ENCODE measurements around the gene GLIPR2. TPM values are rescaled to one million over a fixed set of nuclear protein-coding genes. Genes with fewer than 3 reads are reported as not detected.
A peak's percentile ranks its signal among the peaks of the same experiment; 100 is the strongest.

GLIPR2 gene
- total and polyA plus RNA-seq, 2 experiments from 2014 or later = 5.1 to 5.7 TPM

DNA sequence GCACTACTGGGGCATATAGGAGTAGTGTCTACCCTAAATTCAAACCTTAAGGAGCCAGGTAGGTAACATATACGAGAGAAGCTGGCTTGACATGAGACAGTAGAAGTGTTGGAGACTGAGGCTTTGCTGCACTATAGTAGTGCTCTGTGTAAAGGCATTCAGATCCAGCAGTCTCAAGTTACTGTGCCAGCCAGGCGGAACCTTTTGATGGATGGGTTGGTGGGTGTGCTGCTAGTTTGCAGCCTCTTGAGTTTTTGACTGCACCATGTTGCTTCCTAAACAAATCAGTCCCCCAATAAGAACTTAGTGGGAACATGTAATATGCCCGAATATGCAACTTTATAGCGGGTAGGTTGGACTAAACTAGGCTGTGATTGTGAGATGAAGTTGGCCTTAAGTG, 55.7 kb downstream of the GLIPR2 start:
- Histone ChIP-seq H3K4me2 (peak overlapping the region; percentile 100), H3K36me3 (ENCODE audit: insufficient read depth) (0 out of 2 replicates have a peak, but pooled peaks cover 2% of the 10 kb centered on the region), H3K9me2 (ENCODE audit: insufficient read depth) (no peaks in the 10 kb centered on the region), H3K4me1 (ENCODE audit: insufficient read depth) (peaks cover 23% of the 10 kb centered on the region), H3K27ac (ENCODE audit: low read depth) (no peak overlapping the region), H3K4me3 (peak overlapping the region; percentile 98), H4K20me1 (replicated peaks; ENCODE audit: insufficient read depth) (peaks cover 29% of the 10 kb centered on the region), H3F3A (replicated peaks; ENCODE audit: low read depth) (no peaks in the 10 kb centered on the region), H3K27me3 (ENCODE audit: insufficient read depth) (no peaks in the 10 kb centered on the region), H2AFZ (no peak overlapping the region), H3K79me2 (replicated peaks; ENCODE audit: insufficient read depth) (peaks cover 63% of the 10 kb centered on the region)
- peaks cover 31% of the 10 kb centered on the region for H3K4me1 Mint-ChIP-seq
- TF ChIP-seq, protein P1, sequence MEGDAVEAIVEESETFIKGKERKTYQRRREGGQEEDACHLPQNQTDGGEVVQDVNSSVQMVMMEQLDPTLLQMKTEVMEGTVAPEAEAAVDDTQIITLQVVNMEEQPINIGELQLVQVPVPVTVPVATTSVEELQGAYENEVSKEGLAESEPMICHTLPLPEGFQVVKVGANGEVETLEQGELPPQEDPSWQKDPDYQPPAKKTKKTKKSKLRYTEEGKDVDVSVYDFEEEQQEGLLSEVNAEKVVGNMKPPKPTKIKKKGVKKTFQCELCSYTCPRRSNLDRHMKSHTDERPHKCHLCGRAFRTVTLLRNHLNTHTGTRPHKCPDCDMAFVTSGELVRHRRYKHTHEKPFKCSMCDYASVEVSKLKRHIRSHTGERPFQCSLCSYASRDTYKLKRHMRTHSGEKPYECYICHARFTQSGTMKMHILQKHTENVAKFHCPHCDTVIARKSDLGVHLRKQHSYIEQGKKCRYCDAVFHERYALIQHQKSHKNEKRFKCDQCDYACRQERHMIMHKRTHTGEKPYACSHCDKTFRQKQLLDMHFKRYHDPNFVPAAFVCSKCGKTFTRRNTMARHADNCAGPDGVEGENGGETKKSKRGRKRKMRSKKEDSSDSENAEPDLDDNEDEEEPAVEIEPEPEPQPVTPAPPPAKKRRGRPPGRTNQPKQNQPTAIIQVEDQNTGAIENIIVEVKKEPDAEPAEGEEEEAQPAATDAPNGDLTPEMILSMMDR (conservative IDR thresholded peaks at IDR 0.05; ENCODE audit: low read depth in 2 of 2) = no peak
- TF ChIP-seq NANOG (IDR thresholded peaks at IDR 0.05; ENCODE audit: borderline replicate concordance) (no peak), REST (IDR thresholded peaks at IDR 0.05; ENCODE audit: unreplicated experiment) (no peak), ZNF331 (CRISPR knock-in tag; IDR thresholded peaks at IDR 0.05; ENCODE audit: low read depth) (no peak), JUNB (IDR thresholded peaks at IDR 0.05; ENCODE audit: unreplicated experiment) (no peak), ZNF462 (CRISPR knock-in tag; IDR thresholded peaks at IDR 0.05) (no peak), EZH2phosphoT487 (IDR thresholded peaks at IDR 0.05; ENCODE audit: unreplicated experiment) (no peak), CREB1 (CRISPR knock-in tag; IDR thresholded peaks at IDR 0.05; ENCODE audit: low read depth) (no peak), POLR2AphosphoS5 (IDR thresholded peaks at IDR 0.05; ENCODE audit: low read depth) (no peak), ZNF114 (CRISPR knock-in tag; IDR thresholded peaks at IDR 0.05) (no peak), EZH2 (IDR thresholded peaks at IDR 0.05; ENCODE audit: low read depth, unreplicated experiment) (no peak), STAT1 (IDR thresholded peaks at IDR 0.05; ENCODE audit: unreplicated experiment) (no peak)
- TF ChIP-seq, protein P2, sequence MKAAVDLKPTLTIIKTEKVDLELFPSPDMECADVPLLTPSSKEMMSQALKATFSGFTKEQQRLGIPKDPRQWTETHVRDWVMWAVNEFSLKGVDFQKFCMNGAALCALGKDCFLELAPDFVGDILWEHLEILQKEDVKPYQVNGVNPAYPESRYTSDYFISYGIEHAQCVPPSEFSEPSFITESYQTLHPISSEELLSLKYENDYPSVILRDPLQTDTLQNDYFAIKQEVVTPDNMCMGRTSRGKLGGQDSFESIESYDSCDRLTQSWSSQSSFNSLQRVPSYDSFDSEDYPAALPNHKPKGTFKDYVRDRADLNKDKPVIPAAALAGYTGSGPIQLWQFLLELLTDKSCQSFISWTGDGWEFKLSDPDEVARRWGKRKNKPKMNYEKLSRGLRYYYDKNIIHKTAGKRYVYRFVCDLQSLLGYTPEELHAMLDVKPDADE (IDR thresholded peaks at IDR 0.05) = no peak
- DNase-seq (ENCODE audit: low spot score) (peak; percentile 20), ATAC-seq (no peak)
- H3K27me3 Mint-ChIP-seq (ENCODE audit: insufficient read depth, low read depth, poor library complexity) = peaks cover 16% of the 10 kb centered on the region
- H3K9me3 Mint-ChIP-seq = no peaks in the 10 kb centered on the region; the same call in 2 of the 3 replicates
- H3K27ac Mint-ChIP-seq = no peak overlapping the region
- H3K4me3 Mint-ChIP-seq = peak overlapping the region; percentile 94
- peaks cover 19% of the 10 kb centered on the region for H3K36me3 Mint-ChIP-seq (ENCODE audit: low read depth)

Measured in GM23338 (cell line).